ENCODE data around the gene BFSP1.

BFSP1 gene

GRCh38 chr20:17519606-17520285 is 11.4 kb downstream of the BFSP1 start:
- no peak for DNase-seq

DNA sequence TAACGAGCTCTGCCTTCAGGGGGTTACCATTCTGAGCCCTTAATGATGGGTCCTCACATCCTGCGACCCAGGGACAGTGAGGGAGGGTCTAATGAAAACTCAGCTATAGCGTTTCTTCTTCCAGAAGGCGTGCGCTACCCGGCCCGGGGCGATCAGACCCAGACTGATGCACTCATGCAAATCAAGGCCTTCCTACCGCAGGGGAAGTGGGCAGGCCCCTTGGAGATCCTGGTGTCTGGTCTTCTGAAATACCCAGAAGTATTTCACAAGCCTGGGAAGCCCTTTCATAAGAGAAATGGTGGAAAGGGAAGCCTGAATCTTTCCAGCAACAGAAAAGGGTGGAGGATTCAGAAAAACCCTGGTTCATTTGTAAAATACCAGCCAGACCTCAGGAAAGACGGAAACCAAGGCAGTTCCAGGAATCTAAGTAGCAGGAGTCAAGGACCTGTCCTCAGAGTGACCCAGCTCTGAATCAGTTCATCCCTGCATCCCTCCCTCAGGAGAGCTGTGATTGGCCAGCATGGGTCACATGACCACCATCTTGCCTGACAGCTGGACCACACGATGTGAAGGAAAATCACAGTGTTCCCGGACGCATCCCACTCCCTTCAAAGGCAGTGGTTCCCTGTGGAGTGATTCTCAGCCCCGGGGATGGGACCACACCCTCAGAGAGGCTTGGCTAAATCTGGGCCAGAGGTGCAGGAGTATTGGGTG is 12.7 kb downstream of the BFSP1 start:
- no peak for DNase-seq

GRCh38 chr20:17515053-17515452 is 16.1 kb downstream of the BFSP1 start:
- no peak for DNase-seq

DNA sequence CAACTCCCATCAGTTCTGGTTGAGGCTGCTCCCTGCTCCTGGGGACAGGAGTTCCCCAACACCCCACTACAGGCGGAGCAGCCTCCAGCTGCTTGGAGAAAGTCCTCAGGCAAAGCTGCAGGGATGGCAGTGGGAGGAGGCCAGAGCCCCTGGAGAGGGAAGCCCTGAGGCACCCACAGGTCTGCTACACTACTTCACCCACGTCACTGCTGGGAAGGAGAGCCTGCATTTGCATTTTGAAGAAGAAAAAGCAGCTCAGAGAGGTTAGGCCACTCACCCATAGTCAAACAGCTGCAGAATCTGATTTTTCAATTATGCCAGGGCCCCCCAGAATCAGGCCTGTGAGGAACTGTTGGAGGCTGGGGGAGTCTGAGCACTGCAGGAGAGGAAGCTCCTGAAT is 17.2 kb downstream of the BFSP1 start:
- DNase-seq, result no peak

GRCh38 chr20:17511401-17511800 is 19.8 kb downstream of the BFSP1 start:
- DNase-seq, result no peak

GRCh38 chr20:17510548-17510947 is 20.6 kb downstream of the BFSP1 start:
- DNase-seq, result no peak

- no peak for DNase-seq
These were observed 22.4 kb downstream of the BFSP1 start for GRCh38 chr20:17508756-17509155.

DNA sequence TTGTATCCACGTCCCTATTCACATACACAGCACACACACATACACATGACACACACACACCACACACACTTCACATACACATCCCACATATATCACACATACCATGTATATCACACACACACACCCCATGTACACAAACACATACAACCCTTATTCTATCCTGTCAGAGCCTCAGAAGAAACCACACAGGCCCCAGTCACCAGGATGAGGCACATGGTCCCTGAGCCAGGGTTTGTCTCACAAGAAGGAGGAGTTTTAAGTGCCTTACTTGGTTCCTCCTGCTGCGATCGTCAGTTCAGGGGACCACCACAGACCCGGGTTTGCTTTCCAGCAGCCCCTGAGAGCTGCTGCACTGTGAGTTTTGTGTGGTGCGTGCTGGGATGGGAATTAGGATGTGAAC is 23.6 kb downstream of the BFSP1 start:
- DNase-seq, result no peak

GRCh38 chr20:17507032-17507431 is 24.1 kb downstream of the BFSP1 start:
- no peak for DNase-seq

DNA sequence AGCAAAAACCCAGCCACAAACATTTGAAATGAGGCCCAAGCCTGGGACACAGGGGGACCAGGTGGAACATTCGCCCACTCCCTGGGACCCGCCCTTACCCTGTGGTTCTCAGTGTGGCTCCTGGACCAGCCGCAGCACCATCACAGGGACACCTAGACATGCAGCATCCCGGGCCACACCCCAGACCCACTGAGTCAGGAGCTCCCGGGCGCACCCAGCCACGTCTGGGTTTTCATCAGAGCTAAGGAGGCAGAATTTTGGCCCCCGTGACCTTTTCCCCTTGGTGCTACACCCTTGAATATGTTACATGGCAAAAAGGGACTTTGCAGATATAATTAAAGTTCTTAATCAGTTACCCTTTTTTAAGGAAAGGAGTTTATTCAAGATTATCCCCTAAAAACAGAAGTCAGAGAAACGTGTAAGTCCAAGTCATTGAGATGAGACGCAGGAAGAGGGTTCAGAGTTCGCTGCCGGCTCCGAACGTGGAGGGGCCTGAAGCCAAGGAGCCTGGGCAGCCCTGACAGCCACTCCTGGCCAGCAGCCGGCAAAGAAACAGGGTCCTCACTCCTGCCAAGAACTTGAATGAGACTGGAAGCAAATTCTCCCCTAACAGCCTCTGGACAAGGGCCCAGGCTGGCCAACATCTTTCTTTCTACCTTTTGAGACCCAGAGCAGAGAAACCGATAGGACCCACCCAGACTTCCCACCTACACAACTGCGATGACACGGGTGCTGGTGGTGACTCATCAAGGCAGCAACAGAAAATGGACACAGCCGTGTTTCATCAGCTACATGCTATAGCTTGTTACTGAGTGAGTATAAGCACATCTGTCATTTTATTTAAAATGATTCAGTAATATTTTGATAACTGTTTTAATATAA is 25.3 kb downstream of the BFSP1 start:
- peak; percentile 58 to 67 for DNase-seq

DNA sequence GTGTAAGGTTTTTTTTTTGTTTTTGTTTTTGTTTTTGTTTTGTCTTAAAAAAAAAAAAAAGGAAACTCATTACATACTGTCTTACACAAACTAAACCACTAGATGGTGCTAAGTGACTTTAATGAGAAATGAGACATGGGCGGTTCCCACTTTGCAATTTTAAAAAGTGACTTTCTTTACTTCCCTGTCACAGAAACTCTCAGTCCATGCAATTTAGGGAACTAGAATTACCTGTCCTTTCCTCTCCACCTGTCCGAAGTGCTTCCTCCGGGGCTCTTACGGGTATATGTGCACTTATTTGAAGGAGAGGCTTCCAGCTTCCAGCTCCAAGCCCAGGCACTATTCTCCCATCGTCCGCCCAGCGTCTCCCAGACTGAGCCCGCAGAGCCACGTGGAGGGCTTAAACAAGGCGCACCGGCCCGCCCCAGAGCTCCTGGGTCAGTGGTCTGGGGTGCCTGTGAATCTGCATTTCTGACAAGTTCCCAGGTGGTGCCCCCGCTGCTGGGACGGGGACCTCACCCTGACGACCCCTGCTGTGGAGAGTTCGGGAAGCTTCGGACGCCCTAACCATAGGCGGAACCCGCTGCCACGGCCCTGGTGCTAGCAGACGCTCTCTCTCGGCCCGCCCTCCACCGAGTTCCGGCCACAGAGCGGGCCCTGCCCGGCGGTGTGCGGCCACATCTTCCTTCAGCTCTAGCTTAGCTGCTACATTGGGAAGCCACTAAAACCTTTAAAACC is 26.1 kb downstream of the BFSP1 start:
- peak; percentile 16 to 42 for DNase-seq

DNA sequence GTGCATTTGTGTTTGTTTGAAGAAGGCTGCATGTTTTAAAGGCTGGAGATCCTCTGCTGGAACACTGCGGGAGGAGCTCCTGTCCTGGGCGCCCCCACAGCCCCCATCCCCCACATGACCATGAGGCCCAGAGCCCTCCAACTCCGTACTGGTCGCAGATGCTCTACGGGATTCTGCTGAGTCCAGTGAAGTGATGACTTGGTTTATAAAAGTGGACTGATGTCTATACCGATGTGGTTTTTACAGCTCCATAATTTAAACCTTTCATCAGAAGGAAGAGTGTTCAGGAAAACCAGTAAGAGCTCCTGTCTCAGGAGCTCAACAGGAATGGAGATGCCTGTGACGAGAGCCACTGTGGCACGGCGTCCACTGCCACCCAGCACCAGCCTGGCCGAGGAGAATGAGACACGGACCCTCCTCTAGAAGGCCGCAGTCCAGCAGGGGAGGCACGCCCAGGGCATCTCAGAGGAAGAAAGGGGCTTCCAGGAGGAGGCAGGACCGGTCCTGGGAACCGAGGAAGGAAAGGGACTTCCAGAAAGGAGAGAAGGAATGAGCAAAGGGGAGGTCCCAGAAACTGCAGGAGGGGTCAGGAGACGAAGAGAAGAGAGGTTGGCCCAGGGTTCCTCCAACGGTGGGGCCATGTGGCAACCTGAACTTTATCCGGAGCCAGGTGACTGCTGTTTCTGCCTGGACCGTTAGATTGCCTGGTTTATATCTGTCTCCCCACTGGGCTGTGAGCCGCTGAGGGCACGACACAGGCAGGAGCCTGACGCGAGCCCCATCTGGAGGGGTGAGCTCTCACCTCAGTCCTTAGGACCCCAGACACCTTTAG is 26.9 kb downstream of the BFSP1 start:
- peak; percentile 7 to 13 for DNase-seq

- DNase-seq, result no peak
These were observed 27.7 kb downstream of the BFSP1 start for GRCh38 chr20:17503301-17504065.

- DNase-seq, result no peak
These were observed 29.1 kb downstream of the BFSP1 start for GRCh38 chr20:17502105-17502504.

GRCh38 chr20:17501701-17502100 is 29.5 kb downstream of the BFSP1 start:
- no peak for DNase-seq

DNA sequence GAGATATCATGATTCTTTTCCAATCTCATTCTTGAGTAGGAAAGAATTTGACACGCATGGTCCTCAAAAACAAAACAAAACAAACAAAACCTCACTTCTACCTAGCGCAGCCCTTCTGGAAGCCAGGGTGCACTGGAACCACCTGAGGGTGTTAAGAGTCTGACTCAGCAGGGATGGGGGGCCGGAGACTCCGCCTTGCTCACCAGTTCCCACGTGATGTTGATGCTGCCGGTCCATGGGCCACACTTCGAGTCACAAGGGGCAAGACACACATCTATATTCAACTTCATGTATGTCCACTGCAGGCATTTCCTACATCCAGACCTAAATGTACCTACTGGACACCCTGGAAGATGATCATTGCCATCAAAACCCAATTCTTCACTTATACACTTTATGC is 30.4 kb downstream of the BFSP1 start:
- no peak for DNase-seq

GRCh38 chr20:17500271-17500670 is 30.9 kb downstream of the BFSP1 start:
- DNase-seq, result no peak

GRCh38 chr20:17499041-17499440 is 32.1 kb downstream of the BFSP1 start:
- DNase-seq, result no peak

- no peak for DNase-seq
These were observed 32.5 kb downstream of the BFSP1 start for GRCh38 chr20:17498641-17499040.

DNA sequence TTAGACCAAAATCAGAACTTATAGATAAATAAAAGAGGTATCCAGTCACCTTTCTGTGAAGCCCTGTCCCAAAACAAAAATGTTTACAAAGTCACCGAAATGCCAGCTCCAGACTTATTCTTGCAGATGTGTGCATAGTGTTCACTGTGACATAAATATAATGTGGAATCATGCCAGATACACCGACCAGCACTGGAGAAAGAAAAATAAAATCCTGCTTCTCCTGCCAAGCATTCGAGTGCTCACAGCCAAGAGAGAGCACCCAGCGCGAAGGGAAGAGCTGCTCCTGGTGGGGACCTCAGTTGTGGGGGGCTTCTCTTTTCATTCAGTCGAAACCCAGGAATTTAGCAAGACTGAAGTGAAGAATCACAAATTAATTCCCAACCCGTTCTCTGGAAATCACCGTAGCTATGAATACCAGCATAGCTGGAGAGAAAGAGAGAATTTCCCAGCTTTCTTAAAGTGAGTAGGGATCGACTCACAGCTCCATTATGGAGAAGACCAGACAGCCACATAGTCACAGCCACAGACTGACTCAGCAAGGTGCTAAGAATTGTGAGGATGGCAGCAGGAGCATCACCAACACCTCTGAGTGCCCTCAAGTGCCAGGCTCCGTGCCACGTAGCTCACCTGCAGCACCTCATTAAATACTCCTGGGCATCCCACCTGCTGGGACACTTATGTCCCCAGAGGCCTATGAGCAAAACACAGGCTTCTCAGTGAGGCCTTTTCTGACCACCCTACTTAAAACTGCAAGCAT is 33.2 kb downstream of the BFSP1 start:
- no peak for DNase-seq
